Lower leg skin (tissue), 3 donors: ENCODE data around the gene LRGUK.

Source experiments
- POLR2A ChIP-seq, 2 donors: fragments of 450-650 bp; IDR thresholded peaks; one replicate each; pipeline ENCODE4 v1.6.1; 2016 to 2017; ENCODE audit warnings: antibody characterized with exemption in 2 of 2, mild to moderate bottlenecking in 1 of 2, moderate library complexity in 1 of 2
- TF ChIP-seq, protein P1 (sequence below), 3 donors: fragments of 450-650 bp; IDR thresholded peaks; one replicate each; pipeline ENCODE4 v1.5.1; 2016; ENCODE audit warnings: antibody characterized with exemption in 3 of 3, mild to moderate bottlenecking in 3 of 3, moderate library complexity in 2 of 3

DNA sequence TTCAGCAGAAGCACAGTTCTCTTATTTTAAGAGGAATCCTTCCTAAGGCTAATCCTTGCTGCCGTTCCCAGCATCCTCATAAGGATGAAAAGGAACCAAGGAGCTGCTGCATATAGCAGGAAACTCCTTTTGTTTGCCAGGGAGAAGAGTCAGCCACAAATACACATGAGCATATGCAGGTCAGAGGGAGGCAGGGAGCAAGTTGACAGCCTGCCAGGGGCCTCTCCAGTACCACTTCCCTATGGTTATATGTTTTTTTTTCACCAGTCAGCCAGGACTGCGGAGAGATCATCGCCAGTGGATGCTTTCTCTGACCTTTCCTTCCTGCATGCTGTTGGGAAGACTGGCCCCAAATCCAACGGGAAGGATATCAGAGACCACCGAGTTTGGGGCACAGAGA lies 149.8 kb downstream of the LRGUK start:
- TF ChIP-seq, protein P1, sequence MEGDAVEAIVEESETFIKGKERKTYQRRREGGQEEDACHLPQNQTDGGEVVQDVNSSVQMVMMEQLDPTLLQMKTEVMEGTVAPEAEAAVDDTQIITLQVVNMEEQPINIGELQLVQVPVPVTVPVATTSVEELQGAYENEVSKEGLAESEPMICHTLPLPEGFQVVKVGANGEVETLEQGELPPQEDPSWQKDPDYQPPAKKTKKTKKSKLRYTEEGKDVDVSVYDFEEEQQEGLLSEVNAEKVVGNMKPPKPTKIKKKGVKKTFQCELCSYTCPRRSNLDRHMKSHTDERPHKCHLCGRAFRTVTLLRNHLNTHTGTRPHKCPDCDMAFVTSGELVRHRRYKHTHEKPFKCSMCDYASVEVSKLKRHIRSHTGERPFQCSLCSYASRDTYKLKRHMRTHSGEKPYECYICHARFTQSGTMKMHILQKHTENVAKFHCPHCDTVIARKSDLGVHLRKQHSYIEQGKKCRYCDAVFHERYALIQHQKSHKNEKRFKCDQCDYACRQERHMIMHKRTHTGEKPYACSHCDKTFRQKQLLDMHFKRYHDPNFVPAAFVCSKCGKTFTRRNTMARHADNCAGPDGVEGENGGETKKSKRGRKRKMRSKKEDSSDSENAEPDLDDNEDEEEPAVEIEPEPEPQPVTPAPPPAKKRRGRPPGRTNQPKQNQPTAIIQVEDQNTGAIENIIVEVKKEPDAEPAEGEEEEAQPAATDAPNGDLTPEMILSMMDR (IDR thresholded peaks at IDR 0.05) = no peak
- no peak for TF ChIP-seq POLR2A (IDR thresholded peaks at IDR 0.05)
